Measurements from ENCODE around the gene TNPO3.

Gene TNPO3

GRCh38 chr7:128959296-128959695 is 95.6 kb downstream of the TNPO3 start:
- Histone ChIP-seq H3K9me3 (ENCODE audit: low read length) (peaks cover 2% of the 10 kb centered on the region), H3K4me1 (ENCODE audit: insufficient read depth, low read length) (no peaks in the 10 kb centered on the region), H3K36me3 (ENCODE audit: insufficient read depth, low read length) (peaks cover 75% of the 10 kb centered on the region), H3K27me3 (ENCODE audit: insufficient read depth, low read length) (no peaks in the 10 kb centered on the region), H3K4me3 (ENCODE audit: low read length) (no peak overlapping the region), H2AFZ (ENCODE audit: low read depth, low read length) (no peak overlapping the region)

- no peak overlapping the region for H3K4me3 ChIP-seq (ENCODE audit: low read length)
- no peak overlapping the region for H2AFZ ChIP-seq (ENCODE audit: low read depth, low read length)
- no peaks in the 10 kb centered on the region for H3K4me1 ChIP-seq (ENCODE audit: insufficient read depth, low read length)
- peaks cover 83% of the 10 kb centered on the region for H3K36me3 ChIP-seq (ENCODE audit: insufficient read depth, low read length)
- no peaks in the 10 kb centered on the region for H3K9me3 ChIP-seq (ENCODE audit: low read length)
- no peaks in the 10 kb centered on the region for H3K27me3 ChIP-seq (ENCODE audit: insufficient read depth, low read length)
These were observed 98.9 kb downstream of the TNPO3 start for GRCh38 chr7:128955981-128956380.

GRCh38 chr7:128954830-128955802 is 99.8 kb downstream of the TNPO3 start:
- no peaks in the 10 kb centered on the region for H3K27me3 ChIP-seq (ENCODE audit: insufficient read depth, low read length)
- H3K36me3 ChIP-seq (ENCODE audit: insufficient read depth, low read length), result peaks cover 86% of the 10 kb centered on the region
- no peak overlapping the region for H2AFZ ChIP-seq (ENCODE audit: low read depth, low read length)
- no peak overlapping the region for H3K4me3 ChIP-seq (ENCODE audit: low read length)
- H3K9me3 ChIP-seq (ENCODE audit: low read length), result no peaks in the 10 kb centered on the region
- no peaks in the 10 kb centered on the region for H3K4me1 ChIP-seq (ENCODE audit: insufficient read depth, low read length)

- peaks cover 77% of the 10 kb centered on the region for H3K36me3 ChIP-seq (ENCODE audit: insufficient read depth, low read length)
- H3K27me3 ChIP-seq (ENCODE audit: insufficient read depth, low read length), result no peaks in the 10 kb centered on the region
- H3K9me3 ChIP-seq (ENCODE audit: low read length), result no peaks in the 10 kb centered on the region
These were observed 100.8 kb downstream of the TNPO3 start for GRCh38 chr7:128954150-128954549.

GRCh38 chr7:128951296-128951695 is 103.6 kb downstream of the TNPO3 start:
- no peak overlapping the region for H2AFZ ChIP-seq (ENCODE audit: low read depth, low read length)
- H3K4me1 ChIP-seq (ENCODE audit: insufficient read depth, low read length), result no peaks in the 10 kb centered on the region
- H3K36me3 ChIP-seq (ENCODE audit: insufficient read depth, low read length), result peaks cover 51% of the 10 kb centered on the region
- H3K9me3 ChIP-seq (ENCODE audit: low read length), result no peaks in the 10 kb centered on the region
- H3K4me3 ChIP-seq (ENCODE audit: low read length), result no peak overlapping the region
- H3K27me3 ChIP-seq (ENCODE audit: insufficient read depth, low read length), result no peaks in the 10 kb centered on the region

More at GRCh38 chr7:128954150-128954549, 100.8 kb downstream of the TNPO3 start:
- no peaks in the 10 kb centered on the region for H3K4me1 ChIP-seq (ENCODE audit: insufficient read depth, low read length)
- no peak overlapping the region for H2AFZ ChIP-seq (ENCODE audit: low read depth, low read length)
- H3K4me3 ChIP-seq (ENCODE audit: low read length), result no peak overlapping the region

- Histone ChIP-seq H3K27me3 (ENCODE audit: insufficient read depth, low read length) (no peaks in the 10 kb centered on the region), H3K36me3 (ENCODE audit: insufficient read depth, low read length) (peaks cover 31% of the 10 kb centered on the region), H3K9me3 (ENCODE audit: low read length) (no peaks in the 10 kb centered on the region), H2AFZ (ENCODE audit: low read depth, low read length) (no peak overlapping the region), H3K4me3 (ENCODE audit: low read length) (no peak overlapping the region), H3K4me1 (ENCODE audit: insufficient read depth, low read length) (no peaks in the 10 kb centered on the region)
These were observed 105.7 kb downstream of the TNPO3 start for GRCh38 chr7:128948976-128949760.

GRCh38 chr7:128948312-128948973 is 106.5 kb downstream of the TNPO3 start:
- no peaks in the 10 kb centered on the region for H3K9me3 ChIP-seq (ENCODE audit: low read length)
- peaks cover 24% of the 10 kb centered on the region for H3K36me3 ChIP-seq (ENCODE audit: insufficient read depth, low read length)
- no peak overlapping the region for H2AFZ ChIP-seq (ENCODE audit: low read depth, low read length)
- H3K27me3 ChIP-seq (ENCODE audit: insufficient read depth, low read length), result no peaks in the 10 kb centered on the region
- H3K4me3 ChIP-seq (ENCODE audit: low read length), result no peak overlapping the region
- H3K4me1 ChIP-seq (ENCODE audit: insufficient read depth, low read length), result no peaks in the 10 kb centered on the region

GRCh38 chr7:128947854-128948253 is 107.1 kb downstream of the TNPO3 start:
- no peaks in the 10 kb centered on the region for H3K9me3 ChIP-seq (ENCODE audit: low read length)
- no peaks in the 10 kb centered on the region for H3K27me3 ChIP-seq (ENCODE audit: insufficient read depth, low read length)
- no peak overlapping the region for H3K4me3 ChIP-seq (ENCODE audit: low read length)
- H3K36me3 ChIP-seq (ENCODE audit: insufficient read depth, low read length), result peaks cover 18% of the 10 kb centered on the region
- no peak overlapping the region for H2AFZ ChIP-seq (ENCODE audit: low read depth, low read length)
- H3K4me1 ChIP-seq (ENCODE audit: insufficient read depth, low read length), result no peaks in the 10 kb centered on the region

GRCh38 chr7:128946936-128947830 is 107.7 kb downstream of the TNPO3 start:
- Histone ChIP-seq H3K27me3 (ENCODE audit: insufficient read depth, low read length) (no peaks in the 10 kb centered on the region), H3K36me3 (ENCODE audit: insufficient read depth, low read length) (peaks cover 12% of the 10 kb centered on the region), H3K4me1 (ENCODE audit: insufficient read depth, low read length) (no peaks in the 10 kb centered on the region), H3K4me3 (ENCODE audit: low read length) (no peak overlapping the region), H3K9me3 (ENCODE audit: low read length) (no peaks in the 10 kb centered on the region), H2AFZ (ENCODE audit: low read depth, low read length) (no peak overlapping the region)

GRCh38 chr7:128945668-128946366 is 109.1 kb downstream of the TNPO3 start:
- peaks cover 3% of the 10 kb centered on the region for H3K36me3 ChIP-seq (ENCODE audit: insufficient read depth, low read length)
- no peaks in the 10 kb centered on the region for H3K4me1 ChIP-seq (ENCODE audit: insufficient read depth, low read length)
- no peaks in the 10 kb centered on the region for H3K9me3 ChIP-seq (ENCODE audit: low read length)
- H2AFZ ChIP-seq (ENCODE audit: low read depth, low read length), result no peak overlapping the region
- peaks cover 7% of the 10 kb centered on the region for H3K27me3 ChIP-seq (ENCODE audit: insufficient read depth, low read length)
- H3K4me3 ChIP-seq (ENCODE audit: low read length), result no peak overlapping the region

GRCh38 chr7:128944487-128945236 is 110.2 kb downstream of the TNPO3 start:
- H3K36me3 ChIP-seq (ENCODE audit: insufficient read depth, low read length), result no peaks in the 10 kb centered on the region
- no peaks in the 10 kb centered on the region for H3K4me1 ChIP-seq (ENCODE audit: insufficient read depth, low read length)
- H3K4me3 ChIP-seq (ENCODE audit: low read length), result no peak overlapping the region
- no peak overlapping the region for H2AFZ ChIP-seq (ENCODE audit: low read depth, low read length)
- no peaks in the 10 kb centered on the region for H3K9me3 ChIP-seq (ENCODE audit: low read length)
- peaks cover 18% of the 10 kb centered on the region for H3K27me3 ChIP-seq (ENCODE audit: insufficient read depth, low read length)
